Gastrocnemius medialis (tissue), 4 donors: ENCODE measurements around the gene TAS2R41. TPM values are rescaled to one million over a fixed set of nuclear protein-coding genes. Genes with fewer than 3 reads are reported as not detected.

Experiments
- ATAC-seq, 2 donors: fragments of 150-250 bp; one replicate each; pipeline ENCODE4 v1.9.1; 2016
- DNase-seq, 2 donors: peaks; one replicate each; pipeline ENCODE4 v3.0.0-alpha.2; 2019
- H3K27ac ChIP-seq, 4 donors: fragments of 200-600 bp; sonication (generic); 1 replicate in 1 of 4; 2 replicates in 3 of 4; pipeline ENCODE4 v1.5.1; 2016 to 2018; ENCODE audit warnings: mild to moderate bottlenecking in 2 of 4, moderate library complexity in 1 of 4
- H3K27me3 ChIP-seq, 3 donors: fragments of 200-600 bp; sonication (generic) in 2 of 3; 1 replicate in 1 of 3; 2 replicates in 2 of 3; pipeline versions ENCODE4 v1.5.1 to v1.6.0; 2016 to 2019; ENCODE audit warnings: mild to moderate bottlenecking in 1 of 3, moderate library complexity in 1 of 3
- H3K36me3 ChIP-seq, 2 donors: fragments of 200-600 bp; sonication (generic) in 1 of 2; one replicate each; pipeline ENCODE4 v1.5.1; 2017 to 2018
- H3K4me1 ChIP-seq, 2 donors: fragments of 200-600 bp; sonication (generic) in 1 of 2; one replicate each; pipeline ENCODE4 v1.5.1; 2016 to 2017; ENCODE audit warnings: mild to moderate bottlenecking in 2 of 2
- H3K4me3 ChIP-seq, 4 donors: fragments of 200-600 bp; sonication (generic) in 3 of 4; 1 replicate in 1 of 4; 2 replicates in 3 of 4; pipeline ENCODE4 v1.5.1; 2016 to 2019; ENCODE audit warnings: mild to moderate bottlenecking in 2 of 4
- H3K9me3 ChIP-seq, 3 donors: fragments of 200-600 bp; sonication (generic) in 2 of 3; 1 replicate in 1 of 3; 2 replicates in 2 of 3; pipeline ENCODE4 v1.5.1; 2016 to 2019
- POLR2A ChIP-seq, 2 donors: fragments of 450-650 bp; IDR thresholded peaks; one replicate each; pipeline ENCODE4 v1.6.1; 2017; ENCODE audit warnings: antibody characterized with exemption in 2 of 2, mild to moderate bottlenecking in 2 of 2, moderate library complexity in 2 of 2
- in situ Hi-C, 4 donors: fragments of 200-750 bp; cut with MboI; loops; one replicate each; pipeline versions ENCODE4 v1.15.0 to v1.8.0; 2017; ENCODE audit warnings: low sequenced_read_pairs in 4 of 4
- intact Hi-C: fragments of 100-400 bp; cut with DNase I; formaldehyde crosslinking; loops from one replicate; pipeline ENCODE4 v1.15.1; 2023; ENCODE audit warnings: low total_unique reads
- total RNA-seq, 4 donors: library from RNA; depleted of rRNA; stranded (reverse); fragments of >200 nt; gene quantifications; one replicate each; pipeline versions ENCODE4 v1.1.0 to v1.2.3, GENCODE V29; 2016
- TF ChIP-seq, protein P1 (sequence below), 5 experiments: fragments of 450-650 bp in 3 of 5; fragments of 200-600 bp in 2 of 5; sonication (generic) in 2 of 5; IDR thresholded peaks in 4 of 5; conservative IDR thresholded peaks in 1 of 5; 1 replicate in 4 of 5; 2 replicates in 1 of 5; pipeline ENCODE4 v1.5.1; 2016 to 2019; ENCODE audit warnings: antibody characterized with exemption in 5 of 5, mild to moderate bottlenecking in 3 of 5, moderate library complexity in 3 of 5

The TAS2R41 gene, protein sequence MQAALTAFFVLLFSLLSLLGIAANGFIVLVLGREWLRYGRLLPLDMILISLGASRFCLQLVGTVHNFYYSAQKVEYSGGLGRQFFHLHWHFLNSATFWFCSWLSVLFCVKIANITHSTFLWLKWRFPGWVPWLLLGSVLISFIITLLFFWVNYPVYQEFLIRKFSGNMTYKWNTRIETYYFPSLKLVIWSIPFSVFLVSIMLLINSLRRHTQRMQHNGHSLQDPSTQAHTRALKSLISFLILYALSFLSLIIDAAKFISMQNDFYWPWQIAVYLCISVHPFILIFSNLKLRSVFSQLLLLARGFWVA
- total RNA-seq, result not detected

DNA sequence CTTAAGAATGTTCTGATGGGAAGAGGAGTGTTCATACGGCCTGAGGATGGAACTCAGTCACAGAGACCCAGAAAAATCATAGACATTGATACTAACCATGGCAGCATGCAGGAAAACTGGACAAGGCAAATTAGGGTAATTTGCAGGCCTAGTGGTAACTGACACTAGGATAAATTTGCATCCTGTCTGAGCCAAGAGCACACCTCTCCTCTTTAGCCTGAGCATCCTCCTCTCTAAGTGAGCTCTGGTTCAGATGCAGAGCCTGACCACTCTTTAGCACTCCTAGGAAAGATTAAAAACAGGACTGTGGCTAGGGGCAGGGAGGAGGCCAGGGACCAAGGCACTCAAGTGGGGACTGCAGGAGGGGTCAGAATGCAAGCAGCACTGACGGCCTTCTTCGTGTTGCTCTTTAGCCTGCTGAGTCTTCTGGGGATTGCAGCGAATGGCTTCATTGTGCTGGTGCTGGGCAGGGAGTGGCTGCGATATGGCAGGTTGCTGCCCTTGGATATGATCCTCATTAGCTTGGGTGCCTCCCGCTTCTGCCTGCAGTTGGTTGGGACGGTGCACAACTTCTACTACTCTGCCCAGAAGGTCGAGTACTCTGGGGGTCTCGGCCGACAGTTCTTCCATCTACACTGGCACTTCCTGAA is at the start of gene TAS2R41:
Gene TAS2R41 (plus strand): TSS at position 373 of the 650 bp plus-strand sequence. CDS start 0 bp downstream, at position 373.
- intact Hi-C loops (no loop called here), in situ Hi-C loops (no loop called here)
- Histone ChIP-seq H3K4me3 (no peak within 1 kb of the TSS), H3K36me3 (no peaks in the 10 kb centered on the region), H3K27ac (peak within 1 kb of the TSS; percentile 24 to 51 (median 44)), H3K27me3 (no peaks in the 10 kb centered on the region), H3K9me3 (no peaks in the 10 kb centered on the region), H3K4me1 (no peaks in the 10 kb centered on the region)
- ATAC-seq, result no peak
- DNase-seq, result no peak
- no peak for TF ChIP-seq POLR2A (IDR thresholded peaks at IDR 0.05)
- TF ChIP-seq, protein P1, sequence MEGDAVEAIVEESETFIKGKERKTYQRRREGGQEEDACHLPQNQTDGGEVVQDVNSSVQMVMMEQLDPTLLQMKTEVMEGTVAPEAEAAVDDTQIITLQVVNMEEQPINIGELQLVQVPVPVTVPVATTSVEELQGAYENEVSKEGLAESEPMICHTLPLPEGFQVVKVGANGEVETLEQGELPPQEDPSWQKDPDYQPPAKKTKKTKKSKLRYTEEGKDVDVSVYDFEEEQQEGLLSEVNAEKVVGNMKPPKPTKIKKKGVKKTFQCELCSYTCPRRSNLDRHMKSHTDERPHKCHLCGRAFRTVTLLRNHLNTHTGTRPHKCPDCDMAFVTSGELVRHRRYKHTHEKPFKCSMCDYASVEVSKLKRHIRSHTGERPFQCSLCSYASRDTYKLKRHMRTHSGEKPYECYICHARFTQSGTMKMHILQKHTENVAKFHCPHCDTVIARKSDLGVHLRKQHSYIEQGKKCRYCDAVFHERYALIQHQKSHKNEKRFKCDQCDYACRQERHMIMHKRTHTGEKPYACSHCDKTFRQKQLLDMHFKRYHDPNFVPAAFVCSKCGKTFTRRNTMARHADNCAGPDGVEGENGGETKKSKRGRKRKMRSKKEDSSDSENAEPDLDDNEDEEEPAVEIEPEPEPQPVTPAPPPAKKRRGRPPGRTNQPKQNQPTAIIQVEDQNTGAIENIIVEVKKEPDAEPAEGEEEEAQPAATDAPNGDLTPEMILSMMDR (IDR thresholded peaks at IDR 0.05 in 4 of 5, conservative IDR thresholded peaks at IDR 0.05 in 1 of 5), result no peak

DNA sequence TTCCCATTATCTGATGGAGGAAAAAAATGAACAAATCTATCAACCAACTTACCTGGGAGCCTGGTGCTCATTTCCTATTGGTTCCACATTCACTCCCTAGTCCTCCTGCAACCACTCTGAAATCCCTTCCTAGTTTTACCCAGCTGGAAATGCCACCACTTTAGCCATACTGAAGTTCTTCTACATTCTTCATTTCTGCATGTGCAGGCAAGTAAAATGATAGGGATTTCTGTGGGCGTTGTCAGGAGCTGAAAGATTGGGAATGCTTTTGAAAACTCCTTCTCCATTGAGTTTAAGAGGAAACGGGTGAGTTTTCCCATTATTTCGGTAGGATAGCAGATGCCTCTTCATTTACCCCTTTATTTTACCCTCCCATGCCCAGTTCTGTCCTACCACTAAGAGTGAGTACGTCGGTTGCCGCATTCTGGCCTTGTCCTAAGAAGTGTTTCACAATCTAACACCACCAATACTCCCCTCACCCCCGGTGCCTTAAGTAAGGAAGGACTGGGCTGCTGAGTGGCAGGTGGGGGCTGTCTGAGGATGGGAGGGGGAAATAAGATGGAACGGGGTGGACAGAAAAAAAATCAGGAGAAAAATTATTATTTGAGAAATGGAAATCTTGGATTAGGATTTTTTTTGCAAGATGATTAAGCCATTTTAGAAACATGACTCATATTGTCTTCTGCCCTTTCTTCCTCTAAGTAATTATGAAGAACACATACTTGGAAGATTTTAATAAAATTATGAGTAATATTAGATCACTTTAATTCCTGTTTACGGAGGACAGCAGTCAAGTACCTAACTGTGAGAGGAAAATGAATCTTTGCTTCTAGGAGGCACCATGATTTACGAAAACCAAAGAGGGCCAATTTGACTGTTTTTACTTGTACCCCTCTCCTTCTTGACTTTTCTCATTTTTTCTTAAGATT is 47.6 kb upstream of the TAS2R41 start:
- DNase-seq (no peak), ATAC-seq (no peak)
- H3K9me3 ChIP-seq, result no peaks in the 10 kb centered on the region
- H3K4me3 ChIP-seq, result no peak overlapping the region
- in situ Hi-C loops (loop anchor here in 1 of 4 donors (25.0 kb wide), 1 partner anchor 418 kb away; no protein-coding TSS in a partner anchor), intact Hi-C loops (no loop called here)
- no peaks in the 10 kb centered on the region for H3K36me3 ChIP-seq
- no peaks in the 10 kb centered on the region for H3K4me1 ChIP-seq
- TF ChIP-seq, protein P1 (IDR thresholded peaks at IDR 0.05 in 4 of 5, conservative IDR thresholded peaks at IDR 0.05 in 1 of 5), result no peak
- no peak for TF ChIP-seq POLR2A (IDR thresholded peaks at IDR 0.05)
- no peaks in the 10 kb centered on the region for H3K27me3 ChIP-seq
- no peak overlapping the region for H3K27ac ChIP-seq

DNA sequence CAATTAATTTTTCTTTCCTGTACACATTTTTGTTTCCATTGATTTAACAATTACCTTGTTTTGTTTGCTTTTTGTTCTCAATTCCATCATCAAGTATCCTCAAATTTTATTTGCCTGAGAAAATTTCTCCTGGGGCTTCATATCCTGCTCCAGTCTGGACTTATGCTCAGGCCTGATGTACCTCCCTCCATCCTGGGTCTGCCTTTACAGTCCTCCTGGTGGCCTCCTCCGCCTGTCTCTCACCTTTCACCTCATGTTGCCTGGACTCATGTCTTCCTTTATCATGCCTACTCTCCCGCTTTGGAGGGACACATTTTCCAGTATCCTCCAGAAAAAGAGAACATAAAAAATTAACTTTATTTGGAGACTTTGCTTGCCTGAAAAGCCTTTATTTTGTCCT is 46.6 kb upstream of the TAS2R41 start:
- DNase-seq, result no peak
- Histone ChIP-seq H3K9me3 (no peaks in the 10 kb centered on the region), H3K27me3 (no peaks in the 10 kb centered on the region), H3K27ac (no peak overlapping the region), H3K4me3 (no peak overlapping the region), H3K4me1 (no peaks in the 10 kb centered on the region), H3K36me3 (no peaks in the 10 kb centered on the region)
- no peak for ATAC-seq
- intact Hi-C loops (no loop called here), in situ Hi-C loops (loop anchor here in 1 of 4 donors (25.0 kb wide), 1 partner anchor 419 kb away; no protein-coding TSS in a partner anchor)
- TF ChIP-seq, protein P1 (IDR thresholded peaks at IDR 0.05 in 4 of 5, conservative IDR thresholded peaks at IDR 0.05 in 1 of 5), result no peak
- no peak for TF ChIP-seq POLR2A (IDR thresholded peaks at IDR 0.05)

DNA sequence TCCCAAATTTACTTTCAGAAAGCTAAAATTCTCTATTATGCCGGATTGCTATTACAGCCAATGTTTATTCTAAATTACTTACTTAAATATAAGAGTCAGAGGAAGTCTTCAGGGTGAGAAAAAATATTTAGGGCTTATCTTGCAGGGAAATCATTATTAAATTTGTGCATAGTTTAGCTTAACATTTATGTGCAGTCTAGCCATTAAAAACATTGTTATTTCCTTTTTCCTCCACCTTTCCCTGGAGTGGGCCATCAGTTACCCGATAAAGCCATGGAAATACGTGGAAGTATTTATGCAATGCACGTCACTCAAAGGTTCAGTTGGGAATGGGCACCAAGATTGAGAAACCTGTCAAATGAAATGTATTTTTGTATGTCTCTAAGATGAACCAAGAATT is 43.9 kb upstream of the TAS2R41 start:
- no peaks in the 10 kb centered on the region for H3K9me3 ChIP-seq
- in situ Hi-C loops (loop anchor here in 1 of 4 donors (25.0 kb wide), 1 partner anchor 421 kb away; no protein-coding TSS in a partner anchor), intact Hi-C loops (no loop called here)
- no peaks in the 10 kb centered on the region for H3K27me3 ChIP-seq
- TF ChIP-seq, protein P1 (IDR thresholded peaks at IDR 0.05 in 4 of 5, conservative IDR thresholded peaks at IDR 0.05 in 1 of 5), result no peak
- TF ChIP-seq POLR2A (IDR thresholded peaks at IDR 0.05), result no peak
- H3K27ac ChIP-seq, result no peak overlapping the region
- ATAC-seq (no peak), DNase-seq (no peak)
- H3K4me1 ChIP-seq, result no peaks in the 10 kb centered on the region
- no peaks in the 10 kb centered on the region for H3K36me3 ChIP-seq
- H3K4me3 ChIP-seq, result no peak overlapping the region
